Transverse colon (tissue), 3 donors: ENCODE results near the gene HEATR5B.

Experiments used
- POLR2A ChIP-seq: fragments of 450-650 bp; IDR thresholded peaks from one replicate; pipeline ENCODE4 v1.6.1; 2016; ENCODE audit warnings: antibody characterized with exemption, mild to moderate bottlenecking, moderate library complexity
- POLR2AphosphoS5 ChIP-seq, 3 donors: sonication (generic); formaldehyde crosslinking; IDR thresholded peaks; one replicate each; pipeline ENCODE4 v1.6.1; 2016; ENCODE audit warnings: antibody characterized with exemption in 3 of 3

DNA sequence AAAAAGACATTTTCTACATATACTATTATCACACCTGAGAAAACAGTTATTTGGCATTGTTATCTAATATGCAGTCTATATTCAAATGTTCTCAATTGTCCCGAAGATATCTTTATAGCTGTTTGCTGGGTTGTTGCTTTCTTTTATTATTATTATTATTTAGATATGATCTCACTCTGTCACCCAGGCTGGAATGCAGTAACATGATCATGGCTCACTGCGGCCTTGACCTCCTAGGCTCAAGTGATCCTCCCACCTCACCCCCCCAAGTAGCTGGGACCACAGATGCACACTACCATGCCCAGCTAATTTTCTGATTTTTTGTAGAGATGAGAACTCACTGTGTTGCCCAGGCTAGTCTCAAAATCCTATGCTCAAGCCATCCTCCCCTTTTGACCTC, 20.0 kb upstream of the HEATR5B start:
- no peak for TF ChIP-seq POLR2A
- no peak for TF ChIP-seq POLR2AphosphoS5 (IDR thresholded peaks at IDR 0.05)
